Neutrophil (primary cell): ENCODE measurements around the gene GALNT7.

Experiments used
- H3K27ac ChIP-seq: fragments of 200-600 bp; sonication (generic); 2 replicates; pipeline ENCODE4 v1.5.1; 2016; ENCODE audit warnings: mild to moderate bottlenecking, moderate library complexity
- H3K27me3 ChIP-seq: fragments of 200-600 bp; sonication (generic); 2 replicates; pipeline ENCODE4 v1.6.0; 2016; ENCODE audit warnings: mild to moderate bottlenecking
- H3K36me3 ChIP-seq: fragments of 200-600 bp; sonication (generic); 2 replicates; pipeline ENCODE4 v1.5.1; 2017
- H3K4me1 ChIP-seq, 2 experiments: fragments of 200-600 bp in 1 of 2; sonication (generic) in 1 of 2; 1 replicate in 1 of 2; 2 replicates in 1 of 2; pipeline versions ENCODE4 v1.5.1 to v1.6.1; 2013 to 2016; ENCODE audit warnings: low read depth in 1 of 2, low read length in 1 of 2, mild to moderate bottlenecking in 1 of 2, moderate library complexity in 1 of 2; ENCODE audit not compliant: control insufficient read depth in 1 of 2, insufficient read depth in 1 of 2
- H3K4me3 ChIP-seq, 2 experiments: fragments of 200-600 bp in 1 of 2; sonication (generic) in 1 of 2; 1 replicate in 1 of 2; 2 replicates in 1 of 2; pipeline ENCODE4 v1.5.1; 2013 to 2016; ENCODE audit warnings: low read depth in 1 of 2, low read length in 1 of 2, mild to moderate bottlenecking in 1 of 2, moderate library complexity in 1 of 2
- H3K9me3 ChIP-seq: fragments of 200-600 bp; sonication (generic); 2 replicates; pipeline ENCODE4 v1.5.1; 2016
- TF ChIP-seq, protein P1 (sequence below): fragments of 200-600 bp; sonication (generic); IDR thresholded peaks from 2 replicates; pipeline ENCODE4 v1.5.1; 2016; ENCODE audit warnings: antibody characterized with exemption

GALNT7 gene

DNA sequence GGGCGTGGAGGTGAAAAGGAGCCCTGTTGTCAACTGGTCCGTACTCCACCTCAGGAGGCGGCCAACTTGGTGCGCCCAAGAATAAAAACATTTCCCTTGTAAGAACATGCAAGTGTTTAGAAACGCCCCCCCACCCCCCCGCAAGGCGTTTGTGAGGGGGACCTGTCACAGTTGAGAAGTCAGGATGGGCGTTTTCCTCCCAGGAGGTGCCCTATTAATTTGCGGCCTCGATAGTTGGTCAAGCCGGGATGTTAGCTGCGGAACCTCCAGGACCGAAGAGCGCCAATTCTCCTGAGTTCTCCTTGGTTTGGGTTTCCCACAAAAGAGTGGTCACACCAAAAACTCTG, 201.5 kb downstream of the GALNT7 start:
- H3K36me3 ChIP-seq: no peaks in the 10 kb centered on the region
- H3K27ac ChIP-seq: peak overlapping the region; percentile 85
- TF ChIP-seq, protein P1, sequence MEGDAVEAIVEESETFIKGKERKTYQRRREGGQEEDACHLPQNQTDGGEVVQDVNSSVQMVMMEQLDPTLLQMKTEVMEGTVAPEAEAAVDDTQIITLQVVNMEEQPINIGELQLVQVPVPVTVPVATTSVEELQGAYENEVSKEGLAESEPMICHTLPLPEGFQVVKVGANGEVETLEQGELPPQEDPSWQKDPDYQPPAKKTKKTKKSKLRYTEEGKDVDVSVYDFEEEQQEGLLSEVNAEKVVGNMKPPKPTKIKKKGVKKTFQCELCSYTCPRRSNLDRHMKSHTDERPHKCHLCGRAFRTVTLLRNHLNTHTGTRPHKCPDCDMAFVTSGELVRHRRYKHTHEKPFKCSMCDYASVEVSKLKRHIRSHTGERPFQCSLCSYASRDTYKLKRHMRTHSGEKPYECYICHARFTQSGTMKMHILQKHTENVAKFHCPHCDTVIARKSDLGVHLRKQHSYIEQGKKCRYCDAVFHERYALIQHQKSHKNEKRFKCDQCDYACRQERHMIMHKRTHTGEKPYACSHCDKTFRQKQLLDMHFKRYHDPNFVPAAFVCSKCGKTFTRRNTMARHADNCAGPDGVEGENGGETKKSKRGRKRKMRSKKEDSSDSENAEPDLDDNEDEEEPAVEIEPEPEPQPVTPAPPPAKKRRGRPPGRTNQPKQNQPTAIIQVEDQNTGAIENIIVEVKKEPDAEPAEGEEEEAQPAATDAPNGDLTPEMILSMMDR: no peak
- no peaks in the 10 kb centered on the region for H3K9me3 ChIP-seq
- H3K4me1 ChIP-seq: peaks cover 17 to 23% of the 10 kb centered on the region in 2 experiments
- peak overlapping the region; percentile 77 to 97 for H3K4me3 ChIP-seq
- H3K27me3 ChIP-seq: peaks cover 13% of the 10 kb centered on the region

DNA sequence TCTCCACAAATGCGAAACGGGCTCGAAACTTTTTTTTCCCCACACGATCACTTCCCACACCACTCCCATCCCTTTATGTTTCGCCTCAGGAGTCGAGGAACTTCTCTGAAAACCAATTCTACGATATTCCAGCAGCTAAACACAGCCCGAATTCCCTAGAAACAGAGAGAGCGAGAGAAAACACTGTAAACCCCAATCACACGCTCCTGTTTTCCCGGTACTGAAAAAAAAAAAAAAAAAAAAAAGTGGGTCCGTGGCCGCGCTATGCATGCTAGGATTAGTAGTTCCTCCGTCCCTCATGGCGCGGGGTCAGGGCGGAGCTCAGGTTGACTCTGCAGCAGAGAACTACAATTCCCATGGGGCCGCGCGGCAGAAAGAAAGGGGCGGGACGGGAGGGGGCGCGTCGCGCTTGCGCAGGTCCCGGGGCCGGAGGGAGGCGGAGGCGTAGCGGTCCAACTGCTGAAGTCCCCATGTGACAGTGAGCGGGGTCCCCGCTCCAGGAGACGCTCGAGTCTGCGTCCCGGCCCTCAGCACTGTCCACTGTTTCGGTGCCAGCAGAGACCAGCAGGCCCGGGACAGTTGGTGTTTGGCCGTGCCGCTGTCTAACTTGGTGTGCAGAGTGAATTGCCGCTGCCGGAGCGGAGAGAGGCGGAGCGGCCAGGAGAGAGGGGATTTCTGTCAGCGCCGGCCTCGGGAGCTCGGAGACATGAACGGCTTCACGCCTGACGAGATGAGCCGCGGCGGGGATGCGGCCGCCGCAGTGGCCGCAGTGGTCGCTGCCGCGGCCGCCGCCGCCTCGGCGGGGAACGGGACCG, 202.1 kb downstream of the GALNT7 start, which contains the start of gene SAP30:
Gene SAP30 (plus strand): TSS at position 478 of the 815 bp plus-strand sequence. CDS start 229 bp downstream, at position 707.
- Histone ChIP-seq H3K27ac (peak within 1 kb of the TSS; percentile 85), H3K4me3 (peak within 1 kb of the TSS; percentile 77 to 97), H3K4me1 (peaks cover 17 to 23% of the 10 kb centered on the region in 2 experiments), H3K9me3 (no peaks in the 10 kb centered on the region), H3K36me3 (no peaks in the 10 kb centered on the region), H3K27me3 (peaks cover 13% of the 10 kb centered on the region)
- TF ChIP-seq, protein P1: no peak

DNA sequence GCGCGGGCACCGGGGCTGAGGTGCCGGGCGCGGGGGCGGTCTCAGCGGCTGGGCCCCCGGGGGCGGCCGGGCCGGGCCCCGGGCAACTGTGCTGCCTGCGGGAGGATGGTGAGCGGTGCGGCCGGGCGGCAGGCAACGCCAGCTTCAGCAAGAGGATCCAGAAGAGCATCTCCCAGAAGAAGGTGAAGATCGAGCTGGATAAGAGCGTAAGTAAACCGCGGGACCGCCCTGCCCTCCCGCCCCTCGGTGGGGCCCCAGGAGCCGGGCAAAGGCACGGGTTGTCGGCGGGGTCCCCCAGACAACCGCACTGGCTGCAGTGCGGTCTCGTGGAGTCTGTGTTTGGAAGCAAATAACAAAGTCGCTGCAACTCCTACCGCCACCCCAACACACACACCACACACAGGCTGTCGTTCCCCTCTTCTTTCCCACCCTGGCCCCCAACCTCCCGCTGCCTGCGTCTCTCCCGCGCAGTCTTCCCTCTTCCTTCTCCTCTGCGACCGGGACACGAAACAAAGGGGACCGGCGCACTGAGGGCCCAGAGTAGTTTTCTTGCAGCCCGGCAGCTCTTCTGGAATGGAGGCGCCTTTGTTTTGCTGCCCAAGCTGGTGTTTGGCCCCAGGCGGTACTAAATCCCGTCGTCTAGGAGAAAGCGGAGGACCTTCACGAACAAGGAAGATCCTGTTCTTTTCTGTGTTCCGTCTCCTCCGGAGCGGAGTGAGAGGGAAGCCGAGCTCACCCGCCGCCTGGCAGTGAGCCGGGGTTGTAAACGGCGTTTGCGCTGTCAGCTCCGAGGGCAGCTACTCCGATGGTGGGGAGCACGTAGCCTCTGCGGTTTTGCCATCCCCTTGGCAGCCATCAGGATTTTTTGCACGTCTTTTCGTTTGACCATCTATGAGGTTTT, 202.9 kb downstream of the GALNT7 start:
- TF ChIP-seq, protein P1: no peak
- peaks cover 17 to 23% of the 10 kb centered on the region in 2 experiments for H3K4me1 ChIP-seq
- no peaks in the 10 kb centered on the region for H3K9me3 ChIP-seq
- H3K27ac ChIP-seq: peak overlapping the region; percentile 85
- peaks cover 13% of the 10 kb centered on the region for H3K27me3 ChIP-seq
- peak overlapping the region; percentile 77 to 97 for H3K4me3 ChIP-seq
- no peaks in the 10 kb centered on the region for H3K36me3 ChIP-seq
